Lower leg skin (tissue), 3 donors: ENCODE data around the gene CCNI.
"Not testable (repeated sequence)": the region's sequence is repeated elsewhere in the genome, so short reads cannot be mapped to it uniquely, and the experiment has no call there.

ENCODE experiments used
- CTCF ChIP-seq, 3 donors: fragments of 450-650 bp; IDR thresholded peaks; one replicate each; pipeline ENCODE4 v1.5.1; 2016; ENCODE audit warnings: antibody characterized with exemption in 3 of 3, mild to moderate bottlenecking in 3 of 3, moderate library complexity in 2 of 3
- POLR2A ChIP-seq, 2 donors: fragments of 450-650 bp; IDR thresholded peaks; one replicate each; pipeline ENCODE4 v1.6.1; 2016 to 2017; ENCODE audit warnings: antibody characterized with exemption in 2 of 2, mild to moderate bottlenecking in 1 of 2, moderate library complexity in 1 of 2

- TF ChIP-seq CTCF, POLR2A (IDR thresholded peaks at IDR 0.05): not testable (repeated sequence)
Measured at GRCh38 chr4:77029757-77030156, 46.0 kb downstream of the CCNI start.
